Left ventricle myocardium inferior (tissue), 1 donor: ENCODE results near the gene TEKT3. TPM values are rescaled to one million over a fixed set of nuclear protein-coding genes. Genes with fewer than 3 reads are reported as not detected.

ENCODE experiments used
- DNase-seq: peaks from one replicate; pipeline ENCODE4 v3.0.0-alpha.2; 2020
- H3K27ac ChIP-seq: fragments of 200-600 bp; replicated peaks from 2 replicates; pipeline ENCODE4 v1.8.0; 2021
- H3K27me3 ChIP-seq: fragments of 200-600 bp; 2 replicates; pipeline ENCODE4 v1.8.0; 2021; ENCODE audit warnings: low read depth
- H3K36me3 ChIP-seq: fragments of 200-600 bp; 2 replicates; pipeline ENCODE4 v1.8.0; 2021
- H3K4me1 ChIP-seq: fragments of 200-600 bp; 2 replicates; pipeline ENCODE4 v1.8.0; 2021
- H3K4me3 ChIP-seq: fragments of 200-600 bp; 2 replicates; pipeline ENCODE4 v1.8.0; 2021; ENCODE audit warnings: mild to moderate bottlenecking, moderate library complexity
- H3K9me3 ChIP-seq: fragments of 200-600 bp; replicated peaks from 2 replicates; pipeline ENCODE4 v1.8.0; 2021
- intact Hi-C: fragments of 100-400 bp; cut with micrococcal nuclease; formaldehyde crosslinking; loops from one replicate; pipeline ENCODE4 v1.11.0; 2022
- total RNA-seq: library from RNA; stranded (reverse); fragmentation: NEBNext Ultra II Directional; extraction: Animal tissue kit (Norgen Biotek cat#: 25700); gene quantifications from one replicate; pipeline ENCODE4 v1.2.1, GENCODE V29; 2021
- TF ChIP-seq, protein P1 (sequence below): fragments of 200-600 bp; IDR thresholded peaks from 2 replicates; pipeline ENCODE4 v1.8.0; 2021; ENCODE audit warnings: antibody characterized with exemption, mild to moderate bottlenecking, borderline replicate concordance
- donor health status: DM: no; HTN: yes; CAD: no; lungs with severe emphysema.

Gene TEKT3
- total RNA-seq, 1 donor from 2014 or later: 0.49 TPM

DNA sequence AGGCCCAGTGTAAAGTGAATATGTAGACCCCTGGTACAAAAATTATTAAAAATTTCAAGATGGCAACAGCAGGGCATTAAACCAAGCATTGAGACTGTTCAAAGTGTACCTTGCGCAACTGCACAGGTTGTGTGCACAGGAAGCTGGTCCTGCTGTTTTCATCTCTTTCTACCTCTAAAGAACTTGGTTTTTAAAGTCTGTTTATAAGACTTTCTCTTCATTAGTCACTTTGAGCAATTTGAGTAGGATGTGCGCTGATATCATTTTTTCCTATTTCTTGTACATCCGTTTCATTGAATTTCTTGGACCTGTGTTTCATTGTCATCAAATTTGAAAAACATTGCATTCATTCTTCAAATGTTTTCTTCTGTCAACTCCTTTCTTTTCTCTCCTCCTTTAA is 59.5 kb downstream of the TEKT3 start:
- no peak for DNase-seq
- Histone ChIP-seq H3K4me3 (no peak overlapping the region), H3K9me3 (peaks cover 4% of the 10 kb centered on the region), H3K27ac (no peak overlapping the region), H3K4me1 (peaks cover 15% of the 10 kb centered on the region), H3K36me3 (no peaks in the 10 kb centered on the region), H3K27me3 (no peaks in the 10 kb centered on the region)
- intact Hi-C loops: no loop called here
- TF ChIP-seq, protein P1, sequence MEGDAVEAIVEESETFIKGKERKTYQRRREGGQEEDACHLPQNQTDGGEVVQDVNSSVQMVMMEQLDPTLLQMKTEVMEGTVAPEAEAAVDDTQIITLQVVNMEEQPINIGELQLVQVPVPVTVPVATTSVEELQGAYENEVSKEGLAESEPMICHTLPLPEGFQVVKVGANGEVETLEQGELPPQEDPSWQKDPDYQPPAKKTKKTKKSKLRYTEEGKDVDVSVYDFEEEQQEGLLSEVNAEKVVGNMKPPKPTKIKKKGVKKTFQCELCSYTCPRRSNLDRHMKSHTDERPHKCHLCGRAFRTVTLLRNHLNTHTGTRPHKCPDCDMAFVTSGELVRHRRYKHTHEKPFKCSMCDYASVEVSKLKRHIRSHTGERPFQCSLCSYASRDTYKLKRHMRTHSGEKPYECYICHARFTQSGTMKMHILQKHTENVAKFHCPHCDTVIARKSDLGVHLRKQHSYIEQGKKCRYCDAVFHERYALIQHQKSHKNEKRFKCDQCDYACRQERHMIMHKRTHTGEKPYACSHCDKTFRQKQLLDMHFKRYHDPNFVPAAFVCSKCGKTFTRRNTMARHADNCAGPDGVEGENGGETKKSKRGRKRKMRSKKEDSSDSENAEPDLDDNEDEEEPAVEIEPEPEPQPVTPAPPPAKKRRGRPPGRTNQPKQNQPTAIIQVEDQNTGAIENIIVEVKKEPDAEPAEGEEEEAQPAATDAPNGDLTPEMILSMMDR: no peak

DNA sequence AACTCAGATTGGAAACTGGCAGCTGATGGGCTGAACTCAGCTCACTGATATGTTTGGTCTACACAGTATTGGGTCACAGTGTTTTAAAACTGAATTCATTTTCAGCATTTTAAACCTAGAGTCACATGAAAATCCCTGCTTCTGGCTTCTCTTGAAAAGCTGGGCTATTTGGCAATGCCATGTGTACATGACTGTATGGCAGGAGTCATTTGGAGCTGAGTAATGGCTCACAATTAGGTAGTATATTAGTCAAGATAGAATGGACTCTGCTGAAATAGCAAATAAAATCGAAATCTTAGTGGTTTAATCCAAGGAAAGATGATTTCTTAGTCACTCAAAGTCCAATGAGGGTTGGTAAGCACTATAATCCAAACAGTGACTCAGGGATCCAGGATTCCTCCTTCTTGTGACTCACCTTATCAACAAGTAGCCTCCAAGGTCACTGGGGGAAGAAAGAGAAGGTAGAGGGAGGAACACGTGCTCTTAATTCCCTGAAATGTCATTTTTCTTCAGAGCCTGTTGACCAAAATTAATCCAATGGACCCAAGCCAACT is 62.4 kb downstream of the TEKT3 start:
- no peaks in the 10 kb centered on the region for H3K4me1 ChIP-seq
- H3K9me3 ChIP-seq: peaks cover 4% of the 10 kb centered on the region
- H3K27ac ChIP-seq: no peak overlapping the region
- TF ChIP-seq, protein P1: no peak
- intact Hi-C loops: no loop called here
- DNase-seq: no peak
- no peaks in the 10 kb centered on the region for H3K27me3 ChIP-seq
- H3K36me3 ChIP-seq: no peaks in the 10 kb centered on the region
- H3K4me3 ChIP-seq: no peak overlapping the region

DNA sequence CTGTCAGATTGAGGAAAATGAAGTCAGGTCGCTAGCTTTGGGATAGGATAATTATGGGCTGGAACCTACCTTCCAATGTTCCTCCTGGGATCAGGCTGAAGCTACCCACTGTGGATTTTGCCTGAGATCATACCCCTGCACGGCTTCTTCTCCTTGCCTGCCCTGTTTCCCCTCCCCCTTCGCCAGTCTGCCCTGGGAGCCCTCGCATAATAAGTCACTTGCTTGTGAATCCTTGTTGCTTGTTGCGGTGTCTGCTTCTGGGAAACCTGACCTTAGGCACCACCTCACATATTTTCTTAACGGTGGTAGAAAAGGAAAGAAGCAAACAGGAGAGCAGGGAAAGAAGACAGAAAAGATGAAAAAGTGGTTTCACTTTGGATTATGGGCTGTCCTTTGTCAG is 63.0 kb downstream of the TEKT3 start:
- intact Hi-C loops: no loop called here
- H3K36me3 ChIP-seq: no peaks in the 10 kb centered on the region
- no peaks in the 10 kb centered on the region for H3K27me3 ChIP-seq
- no peak overlapping the region for H3K4me3 ChIP-seq
- no peak for DNase-seq
- peaks cover 4% of the 10 kb centered on the region for H3K9me3 ChIP-seq
- H3K27ac ChIP-seq: no peak overlapping the region
- TF ChIP-seq, protein P1: no peak
- H3K4me1 ChIP-seq: no peaks in the 10 kb centered on the region

DNA sequence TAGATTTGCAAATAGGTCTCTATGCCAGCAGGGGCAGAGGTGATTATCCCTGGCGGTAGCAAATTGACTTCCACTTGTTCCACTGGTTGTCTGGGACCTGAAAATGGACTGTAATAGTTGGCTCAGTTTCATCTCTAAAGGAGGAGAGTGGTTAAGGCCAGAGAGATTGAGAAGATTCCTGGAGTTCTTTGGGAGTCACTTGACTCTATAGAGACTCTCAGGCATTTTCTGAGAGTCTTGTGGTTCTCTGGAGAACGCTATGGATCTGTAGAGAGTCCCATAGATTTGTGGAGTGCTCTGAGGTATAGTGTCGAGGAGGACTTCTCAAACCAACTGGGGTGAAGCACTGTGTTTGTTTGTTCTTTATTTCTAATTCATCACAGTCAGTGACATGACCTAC is 67.4 kb downstream of the TEKT3 start:
- peaks cover 17% of the 10 kb centered on the region for H3K4me1 ChIP-seq
- no peak overlapping the region for H3K4me3 ChIP-seq
- H3K36me3 ChIP-seq: no peaks in the 10 kb centered on the region
- H3K27ac ChIP-seq: no peak overlapping the region
- no peaks in the 10 kb centered on the region for H3K27me3 ChIP-seq
- no peaks in the 10 kb centered on the region for H3K9me3 ChIP-seq
- no peak for DNase-seq
- TF ChIP-seq, protein P1: no peak
- intact Hi-C loops: no loop called here

DNA sequence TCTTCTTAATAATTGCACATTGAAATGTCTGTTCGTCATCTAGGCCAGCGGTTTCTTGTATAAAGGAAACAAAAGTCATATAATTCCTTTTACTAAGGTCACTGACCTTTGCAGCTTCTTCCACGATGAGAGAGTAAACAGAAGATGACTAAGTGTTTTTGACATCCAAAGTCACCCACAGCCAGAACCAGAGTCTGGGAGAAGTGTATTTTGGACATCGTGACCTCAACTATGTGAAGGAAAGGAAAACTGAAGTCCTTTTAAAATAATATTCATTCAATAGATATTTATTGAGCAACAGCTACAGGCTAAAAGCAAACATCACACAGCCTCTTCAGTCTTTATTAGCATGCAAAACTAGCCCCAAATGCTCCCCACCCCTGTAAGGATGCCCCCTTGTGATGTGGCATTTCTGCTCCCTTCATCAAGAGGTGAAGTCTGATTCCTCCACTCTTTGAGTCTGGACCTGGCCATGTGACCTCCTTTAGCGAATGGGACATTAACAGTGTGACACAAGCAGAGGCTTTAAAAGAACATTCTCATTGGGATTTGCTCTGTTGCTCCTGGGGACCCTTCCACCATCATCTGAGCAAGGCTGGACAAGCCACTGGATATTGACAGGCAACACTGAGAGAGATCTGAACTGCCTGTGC is 68.1 kb downstream of the TEKT3 start:
- Histone ChIP-seq H3K27ac (no peak overlapping the region), H3K4me1 (peaks cover 20% of the 10 kb centered on the region), H3K36me3 (no peaks in the 10 kb centered on the region), H3K4me3 (no peak overlapping the region), H3K9me3 (no peaks in the 10 kb centered on the region), H3K27me3 (no peaks in the 10 kb centered on the region)
- intact Hi-C loops: no loop called here
- TF ChIP-seq, protein P1: no peak
- no peak for DNase-seq
